ENCODE data around the gene RECQL5. TPM values are rescaled to one million over a fixed set of nuclear protein-coding genes. Genes with fewer than 3 reads are reported as not detected.

The RECQL5 gene
- polyA plus RNA-seq, 1 of the 3 experiments (the other 2 are of a cell fraction): 25.3 TPM

- TF ChIP-seq ZBTB33 (IDR thresholded peaks at IDR 0.05; ENCODE audit: borderline replicate concordance, low read depth) (no peak), RCOR1 (IDR thresholded peaks at IDR 0.05; ENCODE audit: low read length) (no peak), SMC3 (IDR thresholded peaks at IDR 0.05; ENCODE audit: low read depth, low read length) (no peak), TAF1 (IDR thresholded peaks at IDR 0.05; ENCODE audit: borderline replicate concordance, low read depth, low read length) (no peak), PBX3 (IDR thresholded peaks at IDR 0.05) (no peak), MXI1 (IDR thresholded peaks at IDR 0.05; ENCODE audit: low read depth, low read length) (no peak)
Measured at GRCh38 chr17:75590314-75590761, 76.6 kb downstream of the RECQL5 start (continued).

GRCh38 chr17:75589919-75590303 is 77.0 kb downstream of the RECQL5 start:
- no peaks in the 10 kb centered on the region for H3K9me2 ChIP-seq
- H3K27me3 ChIP-seq (ENCODE audit: insufficient read depth): no peaks in the 10 kb centered on the region
- POLR2A ChIA-PET: interaction anchor here (0.7 to 2.6 kb wide), 4 partner anchors 19 to 134 kb away, joined by 3 to 6 read pairs (median 3); partner anchors contain the start of gene LLGL2
- 85% methylated on average over 28 of the region's 29 CpGs for WGBS (ENCODE audit: low lambda C conversion rate)
- H3K79me2 ChIP-seq (ENCODE audit: insufficient read depth): no peaks in the 10 kb centered on the region
- H3K4me3 ChIP-seq (ENCODE audit: low read depth in 2 of 2, low read length in 1 of 2): peak overlapping the region; percentile 62 to 64; a peak in 3 of 4 replicates
- peak overlapping the region; percentile 83; the same call in 1 of the 2 replicates for H2AFZ ChIP-seq (ENCODE audit: low read depth)
- TF ChIP-seq RFX5 (IDR thresholded peaks at IDR 0.05; ENCODE audit: low read length): no peak
- TF ChIP-seq FOSL2 (IDR thresholded peaks at IDR 0.05; ENCODE audit: borderline replicate concordance, low read depth): no peak
- TF ChIP-seq NRF1 (IDR thresholded peaks at IDR 0.05; ENCODE audit: low read depth, low read length): no peak
- TF ChIP-seq MXI1 (IDR thresholded peaks at IDR 0.05; ENCODE audit: low read depth, low read length): no peak
- no peak for TF ChIP-seq GATA2 (CRISPR knock-in tag; IDR thresholded peaks at IDR 0.05)
- TF ChIP-seq IRF3 (IDR thresholded peaks at IDR 0.05; ENCODE audit: low read depth, low read length): no peak
- TF ChIP-seq USF2 (IDR thresholded peaks at IDR 0.05; ENCODE audit: borderline replicate concordance, low read depth, low read length): no peak
- no peak for TF ChIP-seq MAX (IDR thresholded peaks at IDR 0.05; ENCODE audit: low read depth)
- TF ChIP-seq POLR2AphosphoS5 (IDR thresholded peaks at IDR 0.05; ENCODE audit: low read depth, low read length): no peak
- TF ChIP-seq SMC3 (IDR thresholded peaks at IDR 0.05; ENCODE audit: low read depth, low read length): no peak
- no peak for TF ChIP-seq RXRA (IDR thresholded peaks at IDR 0.05; ENCODE audit: borderline replicate concordance, low read depth)
- no peak for TF ChIP-seq REST (IDR thresholded peaks at IDR 0.05; ENCODE audit: low read depth, low read length)
- TF ChIP-seq EP300 (IDR thresholded peaks at IDR 0.05; ENCODE audit: borderline replicate concordance in 1 of 2, low read depth in 1 of 2, low read length in 1 of 2): no peak
- TF ChIP-seq FOXJ3 (CRISPR knock-in tag; IDR thresholded peaks at IDR 0.05): no peak
- no peak for TF ChIP-seq FOXM1 (IDR thresholded peaks at IDR 0.05; ENCODE audit: low read depth)
- TF ChIP-seq RCOR1 (IDR thresholded peaks at IDR 0.05; ENCODE audit: low read length): no peak
- TF ChIP-seq CHD2 (IDR thresholded peaks at IDR 0.05; ENCODE audit: low read length, partially characterized antibody): no peak
- peak overlapping the region in 1 of 2 experiments; percentile 53; a peak in 1 of 4 replicates for H3K27ac ChIP-seq (ENCODE audit: low read depth in 2 of 2, low read length in 1 of 2)
- DNase-seq: no peak
- H3K9ac ChIP-seq: no peak overlapping the region
- H3K9me3 ChIP-seq: no peaks in the 10 kb centered on the region
- peaks cover 0 to 16% of the 10 kb centered on the region in 2 experiments; a peak in 1 of 4 replicates for H3K4me1 ChIP-seq (ENCODE audit: control insufficient read depth in 1 of 2, insufficient read depth in 2 of 2, low read depth in 1 of 2, low read length in 1 of 2)
- peak overlapping the region; percentile 93 for H3K4me2 ChIP-seq
- no peaks in the 10 kb centered on the region for H3F3A ChIP-seq (replicated peaks; ENCODE audit: insufficient read depth)
- H3K36me3 ChIP-seq (replicated peaks in 1 of 2; ENCODE audit: control insufficient read depth in 1 of 2, insufficient read depth in 2 of 2, low read length in 1 of 2): no peaks in the 10 kb centered on the region
- no peaks in the 10 kb centered on the region for H4K20me1 ChIP-seq (ENCODE audit: insufficient read depth)
- CTCF ChIA-PET: interaction anchor here (0.6 to 4.3 kb wide), 20 partner anchors 12 to 175 kb away, joined by 3 to 41 read pairs (median 4); partner anchors contain the start of genes GALK1, SMIM5 and TSEN54
